ENCODE results near the gene PPFIA2. TPM values are rescaled to one million over a fixed set of nuclear protein-coding genes. Genes with fewer than 3 reads are reported as not detected.

The PPFIA2 gene
- polyA plus RNA-seq, 3 donors, result not detected

DNA sequence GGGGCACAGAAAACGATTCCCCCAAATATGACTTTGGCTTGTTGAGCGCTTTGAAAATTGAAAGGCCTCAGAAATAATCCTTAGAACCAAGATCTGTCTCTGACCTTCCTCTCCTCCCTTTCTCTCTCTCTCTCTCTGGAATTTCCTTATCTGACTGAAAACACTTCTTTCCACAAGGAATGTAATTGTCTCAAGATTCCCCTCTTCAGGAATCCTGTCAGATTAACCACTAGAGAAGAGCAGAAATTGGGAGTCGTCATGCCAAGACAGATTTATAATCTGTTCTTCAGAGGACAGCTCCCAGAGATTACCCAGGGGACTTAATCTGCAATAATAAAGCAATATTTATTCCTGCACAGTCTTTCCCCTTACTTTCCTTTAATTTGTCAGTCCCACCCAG is 363.7 kb downstream of the PPFIA2 start:
- Histone ChIP-seq H3K79me2 (ENCODE audit: insufficient read depth, low read length) (no peaks in the 10 kb centered on the region), H2AFZ (ENCODE audit: insufficient read depth, low read depth, low read length, poor library complexity, severe bottlenecking) (no peak overlapping the region), H3K27ac (ENCODE audit: low read depth in 1 of 2, low read length in 2 of 2) (no peak overlapping the region), H3K27me3 (ENCODE audit: control insufficient read depth in 2 of 2, insufficient read depth in 2 of 2, low read length in 2 of 2) (no peaks in the 10 kb centered on the region), H3K4me2 (replicated peaks; ENCODE audit: extremely low read depth, low read length, poor library complexity, severe bottlenecking) (no peak overlapping the region), H3K4me3 (replicated peaks in 1 of 3; ENCODE audit: low read depth in 2 of 3, low read length in 3 of 3) (no peak overlapping the region), H4K20me1 (ENCODE audit: insufficient read depth, low read length) (no peaks in the 10 kb centered on the region), H3K9me3 (replicated peaks in 1 of 2; ENCODE audit: control insufficient read depth in 1 of 2, insufficient read depth in 1 of 2, low read length in 2 of 2) (no peaks in the 10 kb centered on the region), H3K36me3 (replicated peaks in 1 of 2; ENCODE audit: control insufficient read depth in 1 of 2, insufficient read depth in 2 of 2, low read length in 2 of 2) (no peaks in the 10 kb centered on the region), H3K4me1 (ENCODE audit: control insufficient read depth in 1 of 2, insufficient read depth in 2 of 2, low read length in 2 of 2) (no peaks in the 10 kb centered on the region), H3K9ac (ENCODE audit: insufficient read depth, low read length, poor library complexity, severe bottlenecking) (no peak overlapping the region)
- TF ChIP-seq, protein P1, sequence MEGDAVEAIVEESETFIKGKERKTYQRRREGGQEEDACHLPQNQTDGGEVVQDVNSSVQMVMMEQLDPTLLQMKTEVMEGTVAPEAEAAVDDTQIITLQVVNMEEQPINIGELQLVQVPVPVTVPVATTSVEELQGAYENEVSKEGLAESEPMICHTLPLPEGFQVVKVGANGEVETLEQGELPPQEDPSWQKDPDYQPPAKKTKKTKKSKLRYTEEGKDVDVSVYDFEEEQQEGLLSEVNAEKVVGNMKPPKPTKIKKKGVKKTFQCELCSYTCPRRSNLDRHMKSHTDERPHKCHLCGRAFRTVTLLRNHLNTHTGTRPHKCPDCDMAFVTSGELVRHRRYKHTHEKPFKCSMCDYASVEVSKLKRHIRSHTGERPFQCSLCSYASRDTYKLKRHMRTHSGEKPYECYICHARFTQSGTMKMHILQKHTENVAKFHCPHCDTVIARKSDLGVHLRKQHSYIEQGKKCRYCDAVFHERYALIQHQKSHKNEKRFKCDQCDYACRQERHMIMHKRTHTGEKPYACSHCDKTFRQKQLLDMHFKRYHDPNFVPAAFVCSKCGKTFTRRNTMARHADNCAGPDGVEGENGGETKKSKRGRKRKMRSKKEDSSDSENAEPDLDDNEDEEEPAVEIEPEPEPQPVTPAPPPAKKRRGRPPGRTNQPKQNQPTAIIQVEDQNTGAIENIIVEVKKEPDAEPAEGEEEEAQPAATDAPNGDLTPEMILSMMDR (IDR thresholded peaks at IDR 0.05), result no peak
- Mint-ChIP-seq H3K4me1 (no peaks in the 10 kb centered on the region), H3K36me3 (no peaks in the 10 kb centered on the region), H3K4me3 (no peak overlapping the region), H3K27me3 (ENCODE audit: low read depth in 3 of 3) (no peaks in the 10 kb centered on the region), H3K27ac (no peak overlapping the region), H3K9me3 (peaks cover 0 to 3% (median 0%) of the 10 kb centered on the region in 7 donors)
- 67% methylated on average over 3 of the region's 3 CpGs for WGBS (ENCODE audit: insufficient coverage)
- DNase-seq, result no peak
- intact Hi-C loops (cut with micrococcal nuclease), result no loop called here

DNA sequence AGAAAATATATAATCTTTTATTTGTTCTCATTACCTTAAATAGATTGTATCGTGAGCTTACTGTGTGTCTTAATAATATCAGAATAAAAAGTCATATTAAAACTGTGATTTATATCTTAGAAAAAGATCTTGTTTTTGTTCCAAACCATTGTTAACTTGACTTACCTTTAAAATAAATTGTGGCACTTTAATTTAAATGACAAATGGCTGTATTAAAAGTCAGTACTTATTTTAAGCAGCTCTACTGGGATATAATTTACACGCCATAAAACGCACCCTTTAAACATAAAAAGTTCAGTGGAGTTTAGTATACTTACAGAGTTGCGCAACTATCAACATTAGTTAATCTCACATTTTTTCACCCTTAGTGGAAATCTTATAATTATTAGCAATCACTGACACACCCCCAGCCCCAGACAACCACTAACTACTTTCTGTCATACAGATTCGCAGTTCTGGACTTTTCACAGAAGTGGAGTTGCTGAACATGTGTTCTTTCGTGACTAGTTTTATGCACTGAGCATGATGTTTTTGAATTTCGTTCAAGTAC is 369.5 kb downstream of the PPFIA2 start:
- intact Hi-C loops (cut with micrococcal nuclease), result no loop called here
- no peak overlapping the region for H3K4me3 Mint-ChIP-seq
- H3K27ac Mint-ChIP-seq, result no peak overlapping the region
- H2AFZ ChIP-seq (ENCODE audit: insufficient read depth, low read depth, low read length, poor library complexity, severe bottlenecking), result no peak overlapping the region
- no peaks in the 10 kb centered on the region for H3K36me3 Mint-ChIP-seq
- no CpG with 5 or more reads among the region's 7 CpGs for WGBS (ENCODE audit: insufficient coverage)
- H3K4me2 ChIP-seq (replicated peaks; ENCODE audit: extremely low read depth, low read length, poor library complexity, severe bottlenecking), result no peak overlapping the region
- peaks cover 0 to 6% (median 0%) of the 10 kb centered on the region in 7 donors for H3K9me3 Mint-ChIP-seq
- no peaks in the 10 kb centered on the region for H3K27me3 Mint-ChIP-seq (ENCODE audit: low read depth in 3 of 3)
- no peaks in the 10 kb centered on the region for H3K4me1 ChIP-seq (ENCODE audit: control insufficient read depth in 1 of 2, insufficient read depth in 2 of 2, low read length in 2 of 2)
- H3K36me3 ChIP-seq (replicated peaks in 1 of 2; ENCODE audit: control insufficient read depth in 1 of 2, insufficient read depth in 2 of 2, low read length in 2 of 2), result no peaks in the 10 kb centered on the region
- no peak overlapping the region for H3K9ac ChIP-seq (ENCODE audit: insufficient read depth, low read length, poor library complexity, severe bottlenecking)
- no peaks in the 10 kb centered on the region for H4K20me1 ChIP-seq (ENCODE audit: insufficient read depth, low read length)
- no peaks in the 10 kb centered on the region for H3K27me3 ChIP-seq (ENCODE audit: control insufficient read depth in 2 of 2, insufficient read depth in 2 of 2, low read length in 2 of 2)
- no peak overlapping the region for H3K4me3 ChIP-seq (replicated peaks in 1 of 3; ENCODE audit: low read depth in 2 of 3, low read length in 3 of 3)
- TF ChIP-seq, protein P1 (IDR thresholded peaks at IDR 0.05), result no peak
- H3K27ac ChIP-seq (ENCODE audit: low read depth in 1 of 2, low read length in 2 of 2), result no peak overlapping the region
- H3K4me1 Mint-ChIP-seq, result no peaks in the 10 kb centered on the region
- no peaks in the 10 kb centered on the region for H3K9me3 ChIP-seq (replicated peaks in 1 of 2; ENCODE audit: control insufficient read depth in 1 of 2, insufficient read depth in 1 of 2, low read length in 2 of 2)
- no peak for DNase-seq
- H3K79me2 ChIP-seq (ENCODE audit: insufficient read depth, low read length), result no peaks in the 10 kb centered on the region

Measured in CD14-positive monocyte (primary cell).